Measurements from ENCODE around the gene PDIA2.

The PDIA2 gene

DNA sequence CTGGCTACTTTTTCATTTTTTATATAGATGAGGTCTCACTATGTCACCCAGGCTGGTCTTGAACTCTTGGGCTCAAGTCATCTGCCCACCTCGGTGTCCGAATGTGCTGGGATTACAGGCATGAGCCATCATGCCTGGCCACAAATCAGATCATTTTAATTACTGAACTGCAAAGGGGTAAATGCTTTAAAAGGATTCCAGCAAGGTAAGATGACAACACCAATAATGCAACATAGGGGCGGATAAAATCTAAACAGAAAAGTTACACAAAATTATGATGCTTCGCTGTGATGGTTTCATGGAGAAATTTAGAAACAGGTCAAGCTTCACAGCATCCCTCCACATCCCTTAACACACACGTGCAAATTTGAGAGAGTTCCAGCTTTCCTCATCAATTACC is 37.2 kb downstream of the PDIA2 start:
- TF ChIP-seq PPARA (CRISPR knock-in tag; IDR thresholded peaks at IDR 0.05; ENCODE audit: borderline replicate concordance) = no peak
- no peak for TF ChIP-seq CSDC2 (CRISPR knock-in tag; IDR thresholded peaks at IDR 0.05)
- TF ChIP-seq, protein P1, sequence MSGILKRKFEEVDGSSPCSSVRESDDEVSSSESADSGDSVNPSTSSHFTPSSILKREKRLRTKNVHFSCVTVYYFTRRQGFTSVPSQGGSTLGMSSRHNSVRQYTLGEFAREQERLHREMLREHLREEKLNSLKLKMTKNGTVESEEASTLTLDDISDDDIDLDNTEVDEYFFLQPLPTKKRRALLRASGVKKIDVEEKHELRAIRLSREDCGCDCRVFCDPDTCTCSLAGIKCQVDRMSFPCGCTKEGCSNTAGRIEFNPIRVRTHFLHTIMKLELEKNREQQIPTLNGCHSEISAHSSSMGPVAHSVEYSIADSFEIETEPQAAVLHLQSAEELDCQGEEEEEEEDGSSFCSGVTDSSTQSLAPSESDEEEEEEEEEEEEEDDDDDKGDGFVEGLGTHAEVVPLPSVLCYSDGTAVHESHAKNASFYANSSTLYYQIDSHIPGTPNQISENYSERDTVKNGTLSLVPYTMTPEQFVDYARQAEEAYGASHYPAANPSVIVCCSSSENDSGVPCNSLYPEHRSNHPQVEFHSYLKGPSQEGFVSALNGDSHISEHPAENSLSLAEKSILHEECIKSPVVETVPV (CRISPR knock-in tag; IDR thresholded peaks at IDR 0.05) = no peak
- TF ChIP-seq ISL1 (CRISPR knock-in tag; IDR thresholded peaks at IDR 0.05) = no peak
- TF ChIP-seq SNAI2 (CRISPR knock-in tag; IDR thresholded peaks at IDR 0.05) = no peak
- no peak for TF ChIP-seq ZNF70 (CRISPR knock-in tag; IDR thresholded peaks at IDR 0.05)
- TF ChIP-seq ARNTL (CRISPR knock-in tag; IDR thresholded peaks at IDR 0.05; ENCODE audit: borderline replicate concordance, low read depth) = no peak
- no peak for TF ChIP-seq POU6F1 (CRISPR knock-in tag; IDR thresholded peaks at IDR 0.05; ENCODE audit: borderline replicate concordance, low read depth)
- TF ChIP-seq ZNF8 (CRISPR knock-in tag; IDR thresholded peaks at IDR 0.05) = no peak
- TF ChIP-seq BACH2 (CRISPR knock-in tag; IDR thresholded peaks at IDR 0.05; ENCODE audit: borderline replicate concordance) = no peak
- no peak for TF ChIP-seq GLIS3 (CRISPR knock-in tag; IDR thresholded peaks at IDR 0.05)
- TF ChIP-seq, protein P2, sequence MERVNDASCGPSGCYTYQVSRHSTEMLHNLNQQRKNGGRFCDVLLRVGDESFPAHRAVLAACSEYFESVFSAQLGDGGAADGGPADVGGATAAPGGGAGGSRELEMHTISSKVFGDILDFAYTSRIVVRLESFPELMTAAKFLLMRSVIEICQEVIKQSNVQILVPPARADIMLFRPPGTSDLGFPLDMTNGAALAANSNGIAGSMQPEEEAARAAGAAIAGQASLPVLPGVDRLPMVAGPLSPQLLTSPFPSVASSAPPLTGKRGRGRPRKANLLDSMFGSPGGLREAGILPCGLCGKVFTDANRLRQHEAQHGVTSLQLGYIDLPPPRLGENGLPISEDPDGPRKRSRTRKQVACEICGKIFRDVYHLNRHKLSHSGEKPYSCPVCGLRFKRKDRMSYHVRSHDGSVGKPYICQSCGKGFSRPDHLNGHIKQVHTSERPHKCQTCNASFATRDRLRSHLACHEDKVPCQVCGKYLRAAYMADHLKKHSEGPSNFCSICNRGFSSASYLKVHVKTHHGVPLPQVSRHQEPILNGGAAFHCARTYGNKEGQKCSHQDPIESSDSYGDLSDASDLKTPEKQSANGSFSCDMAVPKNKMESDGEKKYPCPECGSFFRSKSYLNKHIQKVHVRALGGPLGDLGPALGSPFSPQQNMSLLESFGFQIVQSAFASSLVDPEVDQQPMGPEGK (CRISPR knock-in tag; IDR thresholded peaks at IDR 0.05; ENCODE audit: borderline replicate concordance) = no peak
- TF ChIP-seq ZC3H10 (CRISPR knock-in tag; IDR thresholded peaks at IDR 0.05) = no peak
- TF ChIP-seq ZFP30 (CRISPR knock-in tag; IDR thresholded peaks at IDR 0.05) = no peak
- no peak for TF ChIP-seq ZNF565 (CRISPR knock-in tag; conservative IDR thresholded peaks at IDR 0.05; ENCODE audit: low read depth)
- TF ChIP-seq OSR1 (CRISPR knock-in tag; IDR thresholded peaks at IDR 0.05) = no peak
- no peak for TF ChIP-seq RARB (CRISPR knock-in tag; IDR thresholded peaks at IDR 0.05)
- no peak for ATAC-seq

- TF ChIP-seq, protein P1 (CRISPR knock-in tag; IDR thresholded peaks at IDR 0.05) = no peak
- TF ChIP-seq ZNF565 (CRISPR knock-in tag; conservative IDR thresholded peaks at IDR 0.05; ENCODE audit: low read depth) = no peak
- no peak for TF ChIP-seq ZC3H10 (CRISPR knock-in tag; IDR thresholded peaks at IDR 0.05)
- no peak for TF ChIP-seq BACH2 (CRISPR knock-in tag; IDR thresholded peaks at IDR 0.05; ENCODE audit: borderline replicate concordance)
- TF ChIP-seq ZNF8 (CRISPR knock-in tag; IDR thresholded peaks at IDR 0.05) = no peak
- TF ChIP-seq ISL1 (CRISPR knock-in tag; IDR thresholded peaks at IDR 0.05) = no peak
- no peak for TF ChIP-seq POU6F1 (CRISPR knock-in tag; IDR thresholded peaks at IDR 0.05; ENCODE audit: borderline replicate concordance, low read depth)
- no peak for TF ChIP-seq CREB5 (CRISPR knock-in tag; IDR thresholded peaks at IDR 0.05; ENCODE audit: low read depth)
- no peak for TF ChIP-seq ESRRG (CRISPR knock-in tag; IDR thresholded peaks at IDR 0.05)
- no peak for TF ChIP-seq TOX (CRISPR knock-in tag; IDR thresholded peaks at IDR 0.05; ENCODE audit: borderline replicate concordance)
- TF ChIP-seq GLIS3 (CRISPR knock-in tag; IDR thresholded peaks at IDR 0.05) = no peak
- TF ChIP-seq RARB (CRISPR knock-in tag; IDR thresholded peaks at IDR 0.05) = no peak
- no peak for TF ChIP-seq ZNF70 (CRISPR knock-in tag; IDR thresholded peaks at IDR 0.05)
- TF ChIP-seq, protein P2 (CRISPR knock-in tag; IDR thresholded peaks at IDR 0.05; ENCODE audit: borderline replicate concordance) = no peak
- TF ChIP-seq SNAI2 (CRISPR knock-in tag; IDR thresholded peaks at IDR 0.05) = no peak
- no peak for TF ChIP-seq ZFP3 (CRISPR knock-in tag; IDR thresholded peaks at IDR 0.05)
- ATAC-seq = no peak; the same call in 2 of the 3 replicates
These were observed 38.6 kb downstream of the PDIA2 start for GRCh38 chr16:321532-321931.

Measured in SK-N-SH treated with all-trans-retinoic acid at 6 μM for 48 hours (cell line).